Left cardiac atrium (tissue), 4 donors: ENCODE data around the gene NACC1. TPM values are rescaled to one million over a fixed set of nuclear protein-coding genes. Genes with fewer than 3 reads are reported as not detected.

Experiments used
- ATAC-seq, 2 donors: fragments of 200-7000 bp; cut with Tn5 transposase; one replicate each; pipeline ENCODE4 v1.9.1; 2020; ENCODE audit warnings: mild to moderate bottlenecking in 2 of 2, moderate library complexity in 2 of 2
- DNase-seq: peaks from one replicate; pipeline ENCODE4 v3.0.0-alpha.2; 2020
- intact Hi-C, 2 donors: fragments of 100-400 bp; cut with DNase I; formaldehyde crosslinking; loops; one replicate each; pipeline versions ENCODE4 v1.14.1 to v1.15.1; 2022 to 2023
- total RNA-seq, 2 donors: library from RNA; stranded (reverse); fragmentation: NEBNext Ultra II Directional; extraction: Animal tissue kit (Norgen Biotek cat#: 25700); gene quantifications; one replicate each; pipeline ENCODE4 v1.2.1, GENCODE V29; 2021
- donor health status: DM: no; HTN: yes; CAD: no.
- donor health status: DM: no; HTN: yes; CAD: no; lungs with severe emphysema.
- donor health status: DM: yes; HTN: yes; CAD: no.
- donor health status: Dilated cardiomyopathy.

NACC1 gene
- total RNA-seq, 2 donors from 2014 or later, result 34.9 to 47.8 TPM

DNA sequence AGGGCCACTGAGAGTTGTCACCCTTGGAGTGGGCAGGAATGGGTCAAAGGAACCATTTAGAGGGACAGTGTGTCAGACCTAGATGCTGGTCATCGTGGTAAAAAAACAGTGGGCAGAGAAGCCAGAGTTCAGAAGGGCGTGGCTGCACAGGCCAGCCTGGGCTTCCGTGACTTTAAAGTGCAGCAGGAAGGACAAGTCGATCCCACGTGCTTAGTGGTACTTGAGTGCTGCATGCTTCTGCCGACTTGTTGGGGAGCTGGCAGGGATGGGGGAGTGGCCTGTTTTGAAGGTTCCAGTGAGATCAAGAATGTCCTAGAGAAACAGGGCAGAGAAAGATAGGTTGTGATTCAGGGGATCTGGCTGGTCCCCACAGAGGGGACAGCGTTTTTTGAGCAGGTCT, 32.4 kb upstream of the NACC1 start:
- intact Hi-C loops, result no loop called here
- DNase-seq, result no peak
- peak in 1 of 2 donors; percentile 11 for ATAC-seq

- no peak for DNase-seq
- no peak for ATAC-seq
- intact Hi-C loops, result no loop called here
Observed at GRCh38 chr19:13086341-13086740, 31.7 kb upstream of the NACC1 start.

DNA sequence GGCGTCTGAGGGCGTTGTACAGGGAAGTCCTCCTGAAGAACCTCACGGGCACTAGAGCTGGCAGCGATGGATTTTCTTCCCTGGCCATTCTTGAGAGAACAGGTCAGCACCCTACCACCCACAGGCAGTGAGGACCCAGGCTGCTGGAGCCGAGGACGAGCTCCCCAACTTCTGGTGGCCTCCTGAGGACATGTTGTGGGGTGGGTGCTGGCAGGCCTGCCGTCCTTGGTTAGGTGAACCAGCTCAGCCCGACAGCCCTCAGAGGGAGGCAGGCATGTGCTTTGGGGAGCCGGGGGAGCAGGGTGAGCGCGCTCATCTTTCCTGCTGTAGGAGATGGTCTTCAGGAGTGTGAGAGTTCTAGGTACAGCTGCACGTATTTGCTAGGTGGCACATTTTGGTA, 30.8 kb upstream of the NACC1 start:
- DNase-seq, result no peak
- no peak for ATAC-seq
- intact Hi-C loops, result no loop called here

DNA sequence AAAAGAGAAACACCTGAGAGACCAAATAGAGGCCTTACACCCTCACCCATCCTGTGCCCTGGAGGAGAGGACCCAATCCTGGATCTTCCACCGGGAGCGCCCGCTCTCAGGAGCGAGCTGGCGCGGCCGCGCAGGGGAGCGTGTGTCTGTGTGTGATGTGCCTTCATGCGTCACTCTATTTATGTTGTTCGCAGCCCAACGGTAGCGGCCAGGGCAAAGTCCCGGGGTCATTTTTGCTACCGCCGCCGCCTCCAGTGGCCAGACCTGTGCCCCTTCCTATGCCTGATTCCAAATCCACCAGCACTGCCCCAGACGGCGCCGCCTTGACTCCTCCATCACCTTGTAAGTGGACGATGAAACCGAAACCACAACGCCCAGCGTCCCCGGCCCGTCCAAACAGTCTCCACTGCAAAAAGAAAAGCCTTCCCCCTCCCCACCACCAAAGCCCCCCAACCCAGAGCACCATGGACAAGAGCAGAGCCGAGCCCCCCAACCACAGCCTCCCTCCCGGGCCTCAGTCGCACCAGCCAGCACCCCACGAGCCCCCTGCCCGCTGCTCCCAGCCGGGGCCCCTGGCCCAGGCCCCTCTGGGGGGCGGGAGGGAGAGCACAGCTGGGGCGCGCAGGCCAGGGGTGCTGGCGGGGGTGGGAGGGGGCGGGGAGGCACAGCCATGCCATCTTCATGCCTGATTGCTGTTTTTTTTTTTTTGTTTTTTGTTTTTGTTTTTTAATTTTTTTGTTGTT, 30.1 kb upstream of the NACC1 start:
- no peak for DNase-seq
- intact Hi-C loops, result no loop called here
- no peak for ATAC-seq

DNA sequence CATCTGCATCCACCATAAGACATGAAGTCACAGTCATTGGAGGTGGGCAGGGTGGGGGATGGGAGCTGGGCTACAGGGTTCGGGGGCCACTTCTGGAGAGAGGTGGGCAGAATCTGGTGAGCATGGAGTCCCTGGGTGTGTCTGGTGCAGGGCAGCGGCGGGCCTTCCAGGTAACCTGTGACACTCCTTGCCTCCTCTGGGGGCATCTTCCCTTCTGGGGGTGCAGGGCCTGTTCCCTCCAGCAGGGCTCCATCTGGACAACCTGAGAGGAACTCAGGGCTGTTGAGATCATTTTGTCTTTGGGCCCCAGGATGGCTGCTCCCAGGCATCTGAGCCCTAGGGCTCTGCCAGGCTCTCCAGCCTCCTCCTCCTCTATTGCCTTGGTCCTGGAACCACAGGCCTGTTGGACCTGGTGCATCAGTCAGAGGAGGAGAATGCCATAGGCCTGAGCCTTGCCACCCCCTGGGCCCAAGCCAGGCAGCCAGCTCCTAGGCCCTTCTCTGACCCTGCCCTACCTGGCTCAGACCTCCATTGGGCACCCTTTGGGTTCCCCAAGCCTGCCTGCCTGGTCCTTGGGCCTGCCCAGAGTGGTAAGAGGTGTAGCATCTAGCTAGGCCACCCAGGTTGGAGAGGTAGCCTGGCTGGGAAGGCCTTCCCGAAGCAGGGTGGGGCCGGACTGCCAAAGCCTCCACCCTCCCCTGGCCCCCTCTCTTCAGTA, 28.8 kb upstream of the NACC1 start:
- intact Hi-C loops, result no loop called here
- no peak for ATAC-seq
- DNase-seq, result no peak

DNA sequence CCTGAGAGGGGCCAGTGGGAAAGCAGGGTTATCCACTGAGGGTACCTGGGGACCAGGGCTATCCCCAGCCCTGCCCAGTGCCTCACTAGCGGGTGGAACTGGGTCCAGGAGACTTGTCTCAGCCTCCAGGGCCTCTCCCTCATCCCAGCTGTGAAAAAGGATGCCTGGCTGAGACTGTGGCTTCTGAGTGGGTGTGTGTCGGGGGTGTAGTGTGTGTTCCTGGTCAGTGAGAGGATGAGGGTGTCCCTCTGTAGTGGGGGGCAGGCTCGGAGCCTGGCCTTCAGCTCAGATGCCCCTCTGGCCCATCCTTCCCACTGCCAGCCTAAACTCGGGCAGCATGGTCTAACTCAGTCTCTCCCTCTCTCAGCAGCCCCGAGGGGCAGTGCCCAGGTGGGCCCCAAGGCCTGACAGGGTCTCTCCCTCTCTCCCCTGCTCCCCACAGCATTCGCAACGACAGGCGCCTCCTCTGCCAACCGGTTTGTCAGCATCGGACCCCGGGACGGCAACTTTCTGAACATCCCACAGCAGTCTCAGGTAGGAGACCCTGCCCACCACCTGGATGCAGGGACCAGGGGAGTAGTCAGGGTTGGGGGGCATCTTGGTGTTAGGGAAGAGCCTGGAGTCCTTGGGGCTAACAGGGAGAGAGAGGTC, 28.1 kb upstream of the NACC1 start:
- ATAC-seq, result no peak

GRCh38 chr19:13090511-13091231, 27.4 kb upstream of the NACC1 start:
- DNase-seq, result no peak
- intact Hi-C loops, result loop anchor here in 1 of 2 donors (10.0 kb wide), 1 partner anchor 174 kb away; no protein-coding TSS in a partner anchor
- no peak for ATAC-seq

More for the DNA sequence above, 28.1 kb upstream of the NACC1 start:
- intact Hi-C loops, result loop anchor here in 1 of 2 donors (10.0 kb wide), 1 partner anchor 175 kb away; no protein-coding TSS in a partner anchor
- no peak for DNase-seq

- ATAC-seq (peak; percentile 60 to 73), DNase-seq (peak; percentile 68)
- intact Hi-C loops, result loop anchor here in 1 of 2 donors (2.0 to 10.0 kb wide), 2 partner anchors 113 to 173 kb away; no protein-coding TSS in a partner anchor
Observed at GRCh38 chr19:13091400-13092157, 26.5 kb upstream of the NACC1 start.

DNA sequence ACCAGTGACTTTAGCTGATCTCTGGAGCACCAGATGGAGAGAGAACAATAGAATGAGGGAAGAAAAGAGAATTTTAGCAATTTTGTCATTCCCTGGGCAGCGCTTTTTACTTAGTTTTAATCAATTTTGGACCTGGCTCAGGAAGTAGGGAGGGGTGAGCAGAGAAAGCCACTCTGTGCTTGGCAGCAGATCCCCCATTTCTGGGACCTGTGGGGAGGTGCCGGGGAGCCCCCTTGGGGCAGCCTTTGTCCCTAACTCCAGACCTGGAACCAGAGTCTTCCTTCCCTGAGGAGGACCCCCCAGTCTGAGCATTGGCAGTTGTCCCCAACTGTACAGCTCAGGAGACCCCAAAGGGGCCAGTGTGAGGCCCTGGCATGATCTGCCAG, 25.9 kb upstream of the NACC1 start:
- intact Hi-C loops, result loop anchor here in 1 of 2 donors (2.0 to 10.0 kb wide), 2 partner anchors 113 to 173 kb away; no protein-coding TSS in a partner anchor
- no peak for DNase-seq
- ATAC-seq, result no peak

DNA sequence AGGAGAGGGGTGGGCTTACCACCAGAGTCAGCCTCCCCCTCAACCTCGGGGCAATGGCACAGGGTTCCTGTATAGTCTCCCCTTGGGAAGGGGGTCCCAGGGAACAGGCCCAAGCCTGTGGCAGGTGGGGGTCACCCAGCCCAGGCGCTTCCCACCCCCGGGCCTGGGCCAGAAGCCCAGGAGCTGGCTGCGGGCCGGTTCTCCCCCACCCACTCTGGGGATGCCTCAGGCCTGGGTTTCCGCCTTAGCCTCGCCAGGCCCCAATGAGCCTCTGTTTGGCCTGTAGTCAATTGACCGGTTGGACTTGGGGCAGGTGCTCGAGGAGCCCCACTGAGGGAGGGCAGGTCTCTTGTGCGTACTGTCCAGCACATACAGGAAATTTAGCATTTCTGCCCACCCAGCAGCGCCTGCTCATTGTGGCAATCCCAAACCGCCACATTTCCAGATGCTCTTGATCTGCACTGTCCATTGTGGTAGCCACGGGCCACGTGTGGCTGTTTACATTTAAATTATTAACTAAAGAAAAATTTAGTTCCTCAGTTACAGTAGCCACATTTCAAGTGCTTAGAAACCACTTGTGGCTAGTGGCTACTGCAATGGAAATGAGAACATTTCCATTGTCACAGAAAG, 25.3 kb upstream of the NACC1 start:
- intact Hi-C loops, result loop anchor here in 1 of 2 donors (2.0 to 10.0 kb wide), 2 partner anchors 114 to 172 kb away; no protein-coding TSS in a partner anchor
- no peak for DNase-seq
- ATAC-seq, result peak in 1 of 2 donors; percentile 0

DNA sequence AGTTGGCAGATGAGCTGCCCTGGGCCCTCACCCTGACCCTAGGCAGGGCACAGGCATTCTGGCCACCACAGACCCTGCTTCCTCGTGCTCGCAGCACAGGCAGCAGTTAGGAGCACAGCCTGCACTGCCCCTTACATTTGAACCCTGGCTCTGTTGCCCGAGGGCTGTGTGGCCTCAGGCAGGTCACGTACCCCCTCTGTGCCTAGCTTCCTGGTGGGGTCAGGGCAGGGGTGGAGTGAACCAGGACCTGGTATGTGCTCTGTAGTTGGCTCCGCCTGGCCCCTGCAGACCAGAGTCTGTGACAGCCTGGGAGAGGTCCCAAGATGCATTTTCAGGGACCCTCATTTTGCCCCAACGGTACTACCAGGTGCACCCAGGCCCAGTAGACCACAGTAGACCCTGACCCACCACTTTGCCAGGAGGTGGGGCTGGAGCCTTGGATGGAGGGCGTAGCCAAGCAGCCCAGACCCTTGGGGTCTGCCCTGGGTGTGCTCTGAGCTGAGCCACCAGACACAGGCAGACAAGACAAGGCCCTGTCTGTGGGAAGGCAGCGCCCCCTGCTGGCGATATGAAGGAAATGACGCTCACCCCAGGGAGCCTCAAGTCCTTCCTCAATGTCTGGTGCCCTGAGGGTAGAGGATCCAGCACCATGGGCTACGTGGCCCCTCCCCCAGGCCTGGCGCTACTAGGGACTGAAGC, 24.5 kb upstream of the NACC1 start:
- intact Hi-C loops, result loop anchor here (2.0 to 10.0 kb wide), 2 partner anchors 115 to 171 kb away; no protein-coding TSS in a partner anchor
- peak; percentile 51 to 59 for ATAC-seq
- peak; percentile 89 for DNase-seq

GRCh38 chr19:13094106-13094504, 24.0 kb upstream of the NACC1 start:
- DNase-seq (peak; percentile 35), ATAC-seq (no peak)
- intact Hi-C loops, result loop anchor here (2.0 to 10.0 kb wide), 2 partner anchors 115 to 171 kb away; no protein-coding TSS in a partner anchor

GRCh38 chr19:13094771-13095392, 23.2 kb upstream of the NACC1 start:
- DNase-seq, result peak; percentile 44
- intact Hi-C loops, result loop anchor here (2.0 to 10.0 kb wide), 2 partner anchors 116 to 170 kb away; no protein-coding TSS in a partner anchor
- no peak for ATAC-seq

DNA sequence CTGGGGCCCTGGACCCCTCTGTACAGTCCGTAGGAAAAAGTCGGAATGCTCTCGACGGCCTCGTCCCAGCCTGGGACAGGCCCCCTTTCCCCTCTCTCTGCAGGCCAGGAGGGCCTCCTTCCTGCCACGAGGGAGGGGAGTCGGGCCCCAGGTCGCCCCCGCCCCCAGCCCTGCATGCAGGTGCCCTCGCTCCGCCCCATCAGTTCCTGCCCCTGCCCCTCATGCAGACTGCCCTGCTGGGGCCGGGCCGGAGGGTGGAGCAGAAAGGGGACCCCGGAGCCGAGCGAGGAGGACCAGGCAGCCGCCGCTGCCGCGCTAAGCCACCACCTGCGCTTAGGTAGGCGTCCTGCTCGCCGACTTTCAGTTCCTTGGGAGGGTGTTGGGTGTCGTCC, 22.7 kb upstream of the NACC1 start:
- intact Hi-C loops, result loop anchor here (2.0 to 10.0 kb wide), 2 partner anchors 117 to 169 kb away; no protein-coding TSS in a partner anchor
- DNase-seq (no peak), ATAC-seq (no peak)

- intact Hi-C loops, result loop anchor here (2.0 to 10.0 kb wide), 2 partner anchors 117 to 169 kb away; no protein-coding TSS in a partner anchor
- ATAC-seq (no peak), DNase-seq (no peak)
Observed at GRCh38 chr19:13095934-13096927, 21.8 kb upstream of the NACC1 start.
